Occipital lobe (tissue), 2 donors: ENCODE data around the gene OSBPL10. TPM values are rescaled to one million over a fixed set of nuclear protein-coding genes. Genes with fewer than 3 reads are reported as not detected.
"Not testable (repeated sequence)": the region's sequence is repeated elsewhere in the genome, so short reads cannot be mapped to it uniquely, and the experiment has no call there.

Experiments
- DNase-seq: peaks from one replicate; lab custom pipeline; 2025; lab: John Stamatoyannopoulos, UW
- total RNA-seq: library from RNA; depleted of rRNA; stranded (reverse); fragments of >200 nt; gene quantifications from one replicate; pipeline ENCODE4 v1.2.3, GENCODE V29; 2014

OSBPL10 gene, protein sequence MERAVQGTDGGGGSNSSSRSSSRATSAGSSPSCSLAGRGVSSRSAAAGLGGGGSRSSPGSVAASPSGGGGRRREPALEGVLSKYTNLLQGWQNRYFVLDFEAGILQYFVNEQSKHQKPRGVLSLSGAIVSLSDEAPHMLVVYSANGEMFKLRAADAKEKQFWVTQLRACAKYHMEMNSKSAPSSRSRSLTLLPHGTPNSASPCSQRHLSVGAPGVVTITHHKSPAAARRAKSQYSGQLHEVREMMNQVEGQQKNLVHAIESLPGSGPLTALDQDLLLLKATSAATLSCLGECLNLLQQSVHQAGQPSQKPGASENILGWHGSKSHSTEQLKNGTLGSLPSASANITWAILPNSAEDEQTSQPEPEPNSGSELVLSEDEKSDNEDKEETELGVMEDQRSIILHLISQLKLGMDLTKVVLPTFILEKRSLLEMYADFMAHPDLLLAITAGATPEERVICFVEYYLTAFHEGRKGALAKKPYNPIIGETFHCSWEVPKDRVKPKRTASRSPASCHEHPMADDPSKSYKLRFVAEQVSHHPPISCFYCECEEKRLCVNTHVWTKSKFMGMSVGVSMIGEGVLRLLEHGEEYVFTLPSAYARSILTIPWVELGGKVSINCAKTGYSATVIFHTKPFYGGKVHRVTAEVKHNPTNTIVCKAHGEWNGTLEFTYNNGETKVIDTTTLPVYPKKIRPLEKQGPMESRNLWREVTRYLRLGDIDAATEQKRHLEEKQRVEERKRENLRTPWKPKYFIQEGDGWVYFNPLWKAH
- 14.0 TPM for total RNA-seq

DNA sequence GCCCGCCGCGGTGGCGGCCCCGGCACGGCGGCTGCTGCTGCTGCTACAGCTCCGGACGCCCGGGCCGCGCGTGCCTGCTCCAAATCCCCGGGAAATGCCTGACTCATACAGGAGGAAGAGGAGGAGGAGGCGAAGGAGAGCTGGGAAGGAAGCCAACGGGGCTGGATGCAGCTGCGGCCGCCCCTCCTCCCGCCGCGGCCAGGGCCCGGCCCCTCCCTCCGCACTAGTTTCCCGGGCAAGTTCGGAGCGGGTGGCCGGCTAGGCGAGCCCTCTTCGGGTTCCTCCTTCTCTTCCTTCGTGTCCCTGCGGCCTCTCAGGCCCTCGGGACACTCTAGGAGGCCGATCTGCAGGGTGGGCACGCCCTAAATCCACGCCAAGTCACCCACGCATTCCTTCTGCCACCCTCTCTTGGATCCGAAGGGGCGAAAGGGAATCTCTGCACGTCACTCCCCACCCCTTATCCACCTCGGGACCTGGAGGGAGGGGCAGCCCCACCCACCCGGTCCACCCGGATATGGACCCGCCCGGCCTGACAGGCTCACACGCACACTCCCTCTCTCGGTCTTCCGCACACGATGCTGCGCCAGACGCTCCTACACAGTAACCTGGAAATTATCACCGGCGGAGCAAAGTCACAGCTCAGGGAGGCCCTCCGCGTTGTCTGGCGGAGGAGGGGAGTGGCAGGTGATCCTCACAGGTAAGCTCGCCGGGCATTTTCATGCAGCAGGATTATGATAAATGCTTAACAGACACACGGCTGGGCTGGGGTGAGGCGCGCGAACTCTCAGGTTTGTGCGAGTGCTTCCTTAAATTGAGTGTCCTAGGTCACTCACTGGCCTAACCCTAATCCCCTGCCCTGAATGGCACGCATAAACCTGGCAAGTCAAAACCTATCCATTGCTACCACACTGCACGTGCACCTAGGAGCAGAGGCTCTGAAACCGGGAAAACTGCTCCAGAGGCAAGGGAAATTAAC lies at the start of gene OSBPL10, which contains the start of gene ZNF860:
Gene OSBPL10, minus strand, starts transcription at position 57 of the 976 bp plus-strand sequence. CDS start 83 bp downstream, outside the sequence.
Gene ZNF860, plus strand, starts transcription at position 545 of the 976 bp plus-strand sequence. CDS start 7,330 bp downstream, outside the sequence.
- DNase-seq, result peak; percentile 74

DNA sequence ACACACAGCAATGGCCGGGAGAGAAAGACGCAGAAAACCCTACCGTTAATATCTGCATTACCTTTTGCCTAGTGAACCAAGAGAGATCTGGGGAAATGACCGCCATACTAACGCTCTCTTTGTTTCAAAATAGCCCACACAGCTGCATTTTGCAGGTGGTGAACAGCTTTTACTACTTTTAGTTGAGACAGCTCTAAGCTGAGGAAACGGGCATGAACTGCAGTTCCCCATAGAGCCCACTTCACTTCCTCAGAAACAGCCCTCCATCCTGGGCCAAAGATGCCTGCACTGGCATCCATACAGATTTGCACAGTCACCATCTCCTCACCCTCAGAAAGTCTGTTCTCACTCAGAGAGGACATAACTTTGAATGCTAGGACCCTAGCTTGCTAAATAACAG lies 45.5 kb upstream of the OSBPL10 start:
- DNase-seq, result no peak

DNA sequence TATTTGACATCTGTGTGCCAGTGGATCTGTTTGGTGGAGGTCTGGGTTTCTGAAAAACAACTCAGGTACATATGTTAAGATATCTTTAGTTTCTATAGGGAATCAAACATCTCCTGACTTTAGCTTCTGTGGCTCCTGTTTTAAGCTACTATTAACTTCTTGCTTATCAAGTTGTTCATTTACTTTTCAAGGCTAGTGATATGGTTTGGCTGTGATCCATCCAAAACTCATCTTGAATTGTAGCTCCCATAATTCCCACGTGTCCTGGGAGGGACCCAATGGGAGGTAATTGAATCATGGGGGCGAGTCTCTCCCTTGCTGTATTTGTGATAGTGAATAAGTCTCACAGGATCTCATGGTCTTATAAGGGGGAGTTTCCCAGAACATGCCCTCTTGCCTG lies 41.9 kb upstream of the OSBPL10 start:
- no peak for DNase-seq

DNA sequence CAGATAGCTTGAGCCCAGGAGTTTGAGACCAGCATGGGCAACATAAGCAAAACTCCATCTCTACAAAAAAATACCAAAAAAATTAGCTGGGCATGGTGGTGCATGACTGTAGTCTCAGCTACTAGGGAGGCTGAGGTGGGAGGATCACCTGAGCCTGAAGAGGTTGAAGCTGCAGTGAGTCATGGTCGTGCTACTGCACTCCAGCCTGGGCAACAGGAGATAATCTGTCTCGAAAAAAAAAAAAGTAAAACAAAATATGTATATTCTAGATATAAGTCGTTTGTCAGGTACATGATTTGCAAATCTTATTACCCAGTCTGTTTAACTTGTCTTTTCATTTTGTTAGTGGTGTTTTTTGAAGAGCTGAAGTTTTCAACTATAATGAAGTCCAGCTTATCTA lies 40.7 kb upstream of the OSBPL10 start:
- no peak for DNase-seq

DNA sequence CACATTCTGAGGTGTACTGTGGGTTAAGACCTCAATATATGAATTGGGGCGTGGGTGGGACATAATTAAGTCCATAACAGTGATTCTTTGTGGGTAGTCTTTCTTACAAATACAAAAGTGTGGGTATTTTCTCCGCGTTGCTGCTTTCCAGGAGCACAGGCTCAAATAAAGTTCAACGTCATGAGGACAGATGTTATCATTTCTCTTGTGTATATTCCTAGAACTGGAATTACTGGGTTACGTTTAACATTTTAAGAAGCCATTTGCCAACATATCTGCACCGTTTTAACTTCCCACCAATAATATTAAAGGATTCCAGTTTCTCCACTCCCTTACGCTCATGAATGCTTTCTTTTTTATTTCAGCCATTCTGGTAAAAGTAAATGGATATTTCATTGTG lies 40.1 kb upstream of the OSBPL10 start:
- DNase-seq, result no peak

DNA sequence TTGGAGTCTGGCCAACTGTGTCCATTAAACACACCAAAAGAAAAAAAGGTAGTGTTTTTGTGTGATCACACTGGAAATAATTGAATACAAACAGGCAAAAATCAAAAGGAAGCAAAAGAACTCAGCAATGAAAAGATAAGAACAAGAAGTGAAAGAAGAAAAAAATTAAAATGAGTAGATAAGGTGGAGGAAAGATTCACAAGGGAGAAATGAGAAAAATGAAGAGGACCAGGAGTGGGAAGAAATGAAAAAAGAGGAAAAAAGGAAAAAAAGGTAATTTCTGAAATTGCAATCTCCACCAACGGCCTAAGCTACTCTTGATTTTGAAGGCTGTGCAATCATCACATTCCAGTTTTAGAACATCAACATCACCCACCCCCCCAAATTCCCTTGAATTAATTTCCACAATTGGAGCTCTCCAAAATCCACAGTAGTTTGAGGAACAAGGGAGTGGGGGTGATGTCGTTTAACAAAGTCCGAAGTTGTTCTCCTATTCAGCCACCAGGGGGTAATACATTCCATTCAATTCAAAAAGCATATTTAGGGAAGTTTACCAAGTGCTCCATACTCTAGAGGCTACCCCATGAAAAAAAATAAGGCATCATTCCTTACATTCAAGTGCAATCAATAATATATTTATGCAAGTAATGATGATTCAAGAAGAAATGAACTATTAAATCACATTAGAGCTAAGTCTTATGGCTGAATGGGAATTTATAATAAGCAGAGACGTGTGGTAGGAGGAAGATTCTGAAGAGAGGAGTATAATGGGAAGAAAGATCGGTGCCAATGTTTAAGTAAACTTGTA lies 37.9 kb upstream of the OSBPL10 start:
- DNase-seq, result no peak

DNA sequence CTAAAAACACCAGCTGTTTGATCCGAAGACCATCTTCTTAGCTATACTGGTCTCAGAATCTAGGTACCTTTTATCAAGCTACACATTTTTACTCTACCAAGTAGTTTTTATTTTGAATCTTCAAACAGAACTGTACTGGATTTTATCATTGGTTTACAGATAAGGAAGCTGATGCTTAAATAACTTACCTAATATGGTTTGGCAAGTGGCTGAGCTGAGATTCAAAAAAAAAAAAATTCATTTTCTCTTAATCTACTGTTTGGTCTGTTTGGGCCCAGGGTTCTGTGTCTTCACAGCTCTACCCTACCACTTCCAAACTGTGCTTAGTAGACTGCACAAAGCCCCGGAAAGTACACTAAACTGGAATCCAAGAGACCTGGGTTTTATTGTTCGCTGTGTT lies 36.2 kb upstream of the OSBPL10 start:
- no peak for DNase-seq

DNA sequence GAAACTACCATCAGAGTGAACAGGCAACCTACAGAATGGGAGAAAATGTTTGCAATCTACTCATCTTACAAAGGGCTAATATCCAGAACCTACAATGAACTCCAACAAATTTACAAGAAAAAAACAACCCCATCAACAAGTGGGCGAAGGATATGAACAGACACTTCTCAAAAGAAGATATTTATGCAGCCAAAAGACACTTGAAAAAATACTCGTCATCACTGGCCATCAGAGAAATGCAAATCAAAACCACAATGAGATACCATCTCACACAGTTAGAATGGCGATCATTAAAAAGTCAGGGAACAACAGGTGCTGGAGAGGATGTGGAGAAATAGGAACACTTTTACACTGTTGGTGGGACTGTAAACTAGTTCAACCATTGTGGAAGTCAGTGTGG lies 34.6 kb upstream of the OSBPL10 start:
- not testable (repeated sequence) for DNase-seq

DNA sequence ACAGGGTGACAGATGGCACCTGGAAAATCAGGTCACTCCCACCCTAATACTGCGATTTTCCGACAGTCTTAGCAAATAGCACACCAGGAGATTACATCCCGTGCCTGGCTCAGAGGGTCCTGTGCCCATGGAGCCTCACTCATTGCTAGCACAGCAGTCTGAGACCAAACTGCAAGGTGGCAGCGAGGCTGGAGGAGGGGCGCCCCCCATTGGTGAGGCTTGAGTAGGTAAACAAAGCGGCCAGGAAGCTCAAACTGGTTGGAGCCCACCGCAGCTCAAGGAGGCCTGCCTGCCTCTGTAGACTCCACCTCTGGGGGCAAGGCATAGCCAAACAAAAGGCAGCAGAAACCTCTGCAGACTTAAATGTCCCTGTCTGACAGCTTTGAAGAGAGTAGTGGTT lies 29.6 kb upstream of the OSBPL10 start:
- not testable (repeated sequence) for DNase-seq

DNA sequence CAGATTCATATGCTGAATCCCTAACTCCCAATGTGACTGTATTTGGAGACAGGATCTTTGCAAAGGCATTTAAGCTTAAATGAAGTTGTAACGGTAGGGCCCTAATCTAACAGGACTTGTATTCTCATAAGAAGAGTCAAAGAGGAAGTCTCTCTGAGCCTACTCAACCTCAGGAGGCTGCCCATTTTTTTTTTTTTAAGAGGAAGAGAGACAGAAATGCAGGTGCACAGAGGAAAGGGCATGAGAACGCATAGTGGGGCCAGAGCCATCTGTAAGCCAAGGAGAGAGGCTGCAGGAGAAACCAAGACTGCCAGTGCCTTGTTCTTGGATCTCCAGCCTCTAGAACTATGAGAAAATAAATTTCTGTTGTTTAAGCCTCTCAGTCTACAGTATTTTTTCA lies 28.9 kb upstream of the OSBPL10 start:
- no peak for DNase-seq

DNA sequence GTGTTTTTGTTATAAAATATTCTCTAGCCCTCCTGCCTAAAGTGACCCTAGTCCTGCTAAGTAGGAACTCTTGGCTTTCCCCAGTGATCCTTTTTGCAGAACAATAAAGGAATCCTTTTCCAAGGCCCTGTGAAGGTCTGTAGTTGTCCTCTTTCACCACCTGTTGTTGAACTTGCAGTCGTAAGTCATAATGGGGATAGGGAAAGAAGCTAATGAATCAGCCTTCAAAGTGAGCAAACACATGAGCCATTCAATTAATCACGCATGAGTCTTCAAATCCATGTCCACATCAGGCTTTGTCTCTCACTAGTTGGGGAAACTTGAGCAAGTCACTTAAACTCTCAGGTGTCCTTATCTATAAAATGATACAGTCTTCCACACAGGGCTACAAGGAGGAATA lies 28.0 kb upstream of the OSBPL10 start:
- DNase-seq, result no peak

DNA sequence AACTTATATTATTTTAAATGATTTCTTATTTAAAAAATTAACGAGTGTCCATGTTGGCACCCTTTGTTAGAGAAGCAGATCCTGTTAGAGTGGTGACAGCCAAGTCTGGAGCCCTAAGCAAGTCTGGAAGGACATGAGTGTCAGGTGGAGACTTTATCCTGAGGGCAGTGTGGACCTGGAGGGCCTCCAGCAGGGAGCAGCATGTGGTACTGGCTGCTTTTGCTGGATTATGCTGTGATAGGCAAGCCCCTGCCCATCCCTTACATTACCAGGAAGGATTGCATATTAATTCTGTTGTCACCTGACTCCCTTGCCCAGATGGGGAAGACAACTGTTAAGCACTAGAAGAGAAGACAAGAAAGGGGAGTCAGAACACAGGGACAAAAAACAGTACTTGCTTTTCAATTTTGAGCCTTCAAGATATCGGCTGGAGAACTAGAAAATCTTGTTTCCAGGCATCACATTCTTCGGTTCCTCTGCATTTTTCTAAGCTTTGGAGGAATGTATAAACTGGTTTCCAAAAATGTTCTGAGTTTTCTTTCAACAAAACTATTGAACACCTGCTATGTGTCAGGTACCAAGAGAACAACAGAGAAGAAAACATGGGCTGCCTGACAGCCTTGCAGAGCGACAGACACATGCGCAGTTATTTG lies 23.2 kb upstream of the OSBPL10 start:
- no peak for DNase-seq

DNA sequence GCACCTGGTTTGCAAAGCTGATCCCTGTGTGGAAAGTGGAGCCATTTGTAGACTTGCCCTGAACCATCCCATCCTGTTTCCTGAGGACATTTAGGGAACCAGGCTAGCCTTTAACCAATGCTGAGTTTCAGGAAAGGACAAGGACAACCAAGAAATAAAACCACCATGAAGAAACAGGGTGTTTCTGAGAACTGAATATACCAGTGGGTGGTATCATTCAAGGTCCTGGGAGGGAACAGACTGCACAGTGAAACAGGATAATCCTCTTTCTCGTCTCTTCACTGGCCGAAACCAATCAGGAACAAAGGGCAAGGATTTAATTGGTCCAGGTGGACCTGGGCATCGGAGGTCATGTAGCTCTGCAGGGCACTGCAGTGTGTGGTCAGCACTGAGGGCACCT lies 22.3 kb upstream of the OSBPL10 start:
- no peak for DNase-seq

DNA sequence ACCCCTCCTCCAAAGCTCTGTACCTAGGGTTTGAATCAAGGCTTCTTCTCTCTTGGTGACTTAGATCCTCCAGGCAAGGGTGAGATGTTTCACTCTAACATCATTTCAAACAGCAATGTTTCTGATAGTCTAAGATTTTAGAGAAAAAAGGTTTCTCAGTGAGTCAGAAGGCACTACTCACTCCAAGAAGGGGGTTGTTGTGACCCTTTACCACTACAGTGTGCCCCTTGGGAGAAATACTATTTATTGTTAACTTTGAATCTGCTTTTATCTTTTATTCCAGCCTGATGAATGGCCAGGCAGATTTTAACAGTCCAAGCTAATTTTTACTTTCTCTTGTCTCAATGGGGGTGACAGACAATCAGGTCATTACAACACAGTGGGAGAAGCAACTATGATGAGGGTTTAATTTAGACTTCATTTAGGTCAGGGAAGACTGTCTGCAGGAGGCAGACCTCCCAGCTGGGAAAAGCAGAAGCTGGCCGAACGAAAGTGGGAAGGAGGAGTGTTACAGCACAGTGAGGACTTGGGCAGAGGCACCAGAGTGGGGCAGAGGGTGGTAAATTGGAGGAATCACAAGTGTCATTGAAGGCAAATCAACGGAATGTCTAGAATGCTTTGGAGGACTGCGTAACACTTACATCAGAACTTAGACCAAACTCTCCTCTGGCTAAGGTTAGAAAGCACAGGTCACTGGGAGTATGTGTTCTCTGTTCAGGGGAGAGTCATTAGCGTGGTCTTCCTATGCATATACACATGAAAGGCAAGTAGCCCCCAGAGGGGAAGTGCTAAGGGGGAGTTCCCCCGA lies 21.7 kb upstream of the OSBPL10 start:
- DNase-seq, result no peak

DNA sequence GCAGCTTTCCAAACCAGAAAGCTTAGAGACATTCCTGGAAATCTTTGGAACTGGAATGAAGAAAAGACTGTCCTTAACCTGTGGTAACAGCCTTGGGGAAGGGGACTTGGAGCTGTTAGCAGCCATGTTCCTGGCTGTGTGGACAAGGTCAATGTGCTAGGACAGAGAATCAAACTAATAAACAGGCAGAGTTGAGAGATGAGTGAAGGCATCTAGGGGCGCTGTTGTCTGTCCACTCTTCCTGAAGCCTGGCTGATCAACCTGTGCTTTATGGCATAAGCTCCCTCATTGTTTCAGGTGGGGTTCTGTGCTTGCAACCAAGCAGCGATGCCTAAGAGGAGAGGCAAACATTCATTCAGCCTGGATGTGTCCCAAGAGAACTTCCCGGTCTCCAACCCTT lies 19.8 kb upstream of the OSBPL10 start:
- no peak for DNase-seq

DNA sequence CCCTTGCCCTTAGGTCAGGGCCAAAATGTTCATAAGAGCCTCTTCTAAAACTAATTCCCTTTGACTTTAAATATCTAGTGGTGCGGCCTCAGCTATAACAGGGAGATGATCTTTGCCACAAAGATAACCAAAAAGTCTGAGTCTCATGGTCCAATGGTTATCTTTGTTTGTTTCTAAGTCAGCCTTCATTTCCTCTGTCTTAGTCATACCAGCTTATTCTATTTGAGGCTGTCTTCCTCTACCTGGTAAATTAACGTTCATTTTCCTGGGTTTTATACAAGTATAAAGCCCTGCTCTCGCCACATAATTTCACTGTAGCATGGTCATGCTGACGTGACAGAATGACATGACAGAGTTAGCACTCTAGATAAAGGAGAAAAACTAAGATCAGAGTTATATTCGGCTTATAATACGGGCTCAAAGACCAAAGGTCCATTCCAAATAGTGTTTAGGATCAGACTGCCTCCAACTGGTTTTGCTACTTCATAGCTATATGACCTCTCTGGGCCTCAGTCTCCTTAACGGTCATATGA lies 18.9 kb upstream of the OSBPL10 start:
- no peak for DNase-seq

DNA sequence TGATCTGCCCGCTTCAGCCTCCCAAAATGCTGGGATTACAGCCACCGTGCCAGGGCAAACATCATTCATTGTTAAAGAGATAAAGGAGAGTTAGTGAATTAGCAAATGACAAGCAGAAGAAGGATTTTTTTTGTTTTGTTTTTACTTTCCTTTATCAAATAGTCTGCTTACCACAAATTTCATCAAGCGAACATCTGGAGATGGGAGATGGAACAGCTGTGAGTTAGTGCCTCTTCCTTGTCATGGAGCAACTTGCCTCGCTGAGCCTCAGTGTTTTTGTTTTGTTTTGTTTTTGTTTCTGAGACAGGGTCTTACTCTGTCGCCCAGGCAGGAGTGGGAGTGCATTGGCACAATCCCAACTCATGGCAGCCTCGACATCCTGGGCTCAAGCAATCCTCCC lies 16.4 kb upstream of the OSBPL10 start:
- no peak for DNase-seq

DNA sequence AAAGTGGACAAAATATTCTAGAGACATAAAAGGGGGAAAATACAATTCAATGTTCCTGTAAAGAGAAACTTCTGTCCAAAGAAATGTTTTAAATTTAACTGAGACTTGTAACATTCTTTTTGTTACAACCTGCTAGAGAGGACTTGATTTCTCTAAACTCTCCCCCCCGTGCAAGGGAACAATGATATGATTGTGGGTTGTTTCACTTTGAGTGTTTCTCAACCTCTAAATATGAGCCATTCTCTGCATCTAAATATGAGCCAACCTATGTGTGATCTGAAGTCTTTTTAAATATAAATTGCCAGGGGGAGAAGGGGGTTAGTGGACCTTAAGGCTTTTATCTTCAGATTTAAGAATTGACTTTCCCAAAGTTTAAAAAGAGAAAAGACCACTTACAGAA lies 15.1 kb upstream of the OSBPL10 start:
- no peak for DNase-seq

DNA sequence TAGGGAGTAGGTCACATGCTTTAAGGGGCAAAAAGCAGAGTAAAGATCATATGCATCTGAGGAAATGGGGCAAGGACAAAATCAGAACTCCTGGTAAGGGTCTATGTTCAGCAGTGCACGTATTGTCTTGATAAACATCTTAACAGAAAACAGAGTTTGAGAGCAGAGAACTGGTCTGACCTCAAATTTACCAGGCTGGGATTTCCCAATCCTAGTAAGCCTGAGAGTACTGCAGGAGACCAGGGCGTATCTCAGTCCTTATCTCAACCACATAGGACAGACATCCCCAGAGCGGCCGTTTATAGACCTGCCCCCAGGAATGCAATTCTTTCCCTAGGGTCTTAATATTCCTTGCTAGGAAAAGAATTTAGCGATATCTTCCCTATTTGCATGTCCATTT lies 14.0 kb upstream of the OSBPL10 start:
- not testable (repeated sequence) for DNase-seq
